Measurements from ENCODE around the gene KRTAP12-2.

- TF ChIP-seq CTCF (conservative IDR thresholded peaks at IDR 0.05 in 1 of 2, IDR thresholded peaks at IDR 0.05 in 1 of 2; ENCODE audit: extremely low read depth in 1 of 2, insufficient read depth in 1 of 2, low read depth in 1 of 2, low read length in 2 of 2) (no peak), EZH2 (IDR thresholded peaks at IDR 0.05; ENCODE audit: borderline replicate concordance, low read length) (no peak)
Observed at GRCh38 chr21:44636209-44637017, 30.3 kb downstream of the KRTAP12-2 start.

All from mammary epithelial cell (primary cell).